Left ventricle myocardium inferior (tissue), 1 donor: Measurements from ENCODE around the gene LRRC8A. TPM values are rescaled to one million over a fixed set of nuclear protein-coding genes. Genes with fewer than 3 reads are reported as not detected.
A peak's percentile ranks its signal among the peaks of the same experiment; 100 is the strongest.
"Not testable (repeated sequence)": the region's sequence is repeated elsewhere in the genome, so short reads cannot be mapped to it uniquely, and the experiment has no call there.

Experiments used
- DNase-seq: peaks from one replicate; pipeline ENCODE4 v3.0.0-alpha.2; 2020
- H3K27ac ChIP-seq: fragments of 200-600 bp; replicated peaks from 2 replicates; pipeline ENCODE4 v1.8.0; 2021
- H3K27me3 ChIP-seq: fragments of 200-600 bp; 2 replicates; pipeline ENCODE4 v1.8.0; 2021; ENCODE audit warnings: low read depth
- H3K36me3 ChIP-seq: fragments of 200-600 bp; 2 replicates; pipeline ENCODE4 v1.8.0; 2021
- H3K4me1 ChIP-seq: fragments of 200-600 bp; 2 replicates; pipeline ENCODE4 v1.8.0; 2021
- H3K4me3 ChIP-seq: fragments of 200-600 bp; 2 replicates; pipeline ENCODE4 v1.8.0; 2021; ENCODE audit warnings: mild to moderate bottlenecking, moderate library complexity
- H3K9me3 ChIP-seq: fragments of 200-600 bp; replicated peaks from 2 replicates; pipeline ENCODE4 v1.8.0; 2021
- intact Hi-C: fragments of 100-400 bp; cut with micrococcal nuclease; formaldehyde crosslinking; loops from one replicate; pipeline ENCODE4 v1.11.0; 2022
- total RNA-seq: library from RNA; stranded (reverse); fragmentation: NEBNext Ultra II Directional; extraction: Animal tissue kit (Norgen Biotek cat#: 25700); gene quantifications from one replicate; pipeline ENCODE4 v1.2.1, GENCODE V29; 2021
- TF ChIP-seq, protein P1 (sequence below): fragments of 200-600 bp; IDR thresholded peaks from 2 replicates; pipeline ENCODE4 v1.8.0; 2021; ENCODE audit warnings: antibody characterized with exemption, mild to moderate bottlenecking, borderline replicate concordance
- donor health status: DM: no; HTN: yes; CAD: no; lungs with severe emphysema.

The LRRC8A gene
- total RNA-seq, 1 donor from 2014 or later = 19.8 TPM

DNA sequence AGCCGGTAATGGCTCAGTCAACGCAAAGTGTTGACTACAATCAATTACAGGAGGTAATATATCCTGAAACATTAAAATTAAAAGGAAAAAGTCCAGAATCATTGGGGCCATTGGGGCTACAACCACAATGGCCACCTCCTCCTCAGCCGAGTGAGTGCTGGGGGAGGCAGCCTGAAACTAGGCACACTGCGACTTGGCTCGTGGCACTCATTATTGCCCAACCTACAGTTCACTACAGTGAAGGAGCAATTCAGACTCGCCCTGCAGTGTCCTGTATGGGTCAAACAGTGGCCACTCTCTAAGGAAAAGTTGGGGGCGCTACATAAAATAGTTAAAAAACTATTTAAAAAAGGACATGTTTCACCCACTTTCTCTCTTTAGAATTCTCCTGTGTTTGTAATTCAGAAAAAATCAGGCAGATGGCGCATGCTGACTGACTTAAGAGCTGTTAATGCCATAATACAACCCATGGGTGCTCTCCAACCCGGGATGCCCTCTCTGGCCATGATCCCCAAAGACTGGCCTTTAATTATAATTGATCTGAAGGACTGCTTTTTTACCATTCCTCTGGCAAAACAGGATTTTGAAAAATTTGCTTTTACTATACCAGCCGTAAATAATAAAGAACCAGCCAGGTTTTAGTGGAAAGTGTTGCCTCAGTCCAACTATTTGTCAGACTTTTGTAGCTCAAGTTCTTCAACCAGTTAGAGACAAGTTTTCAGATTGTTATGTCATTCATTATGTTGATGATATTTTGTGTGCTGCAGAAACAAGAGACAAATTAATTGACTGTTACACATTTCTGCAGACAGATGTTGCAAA is 29.9 kb upstream of the LRRC8A start:
- H3K4me1 ChIP-seq, DNase-seq, H3K27me3 ChIP-seq, intact Hi-C loops, H3K4me3 ChIP-seq, H3K27ac ChIP-seq, H3K36me3 ChIP-seq: not testable (repeated sequence)
- TF ChIP-seq, protein P1, sequence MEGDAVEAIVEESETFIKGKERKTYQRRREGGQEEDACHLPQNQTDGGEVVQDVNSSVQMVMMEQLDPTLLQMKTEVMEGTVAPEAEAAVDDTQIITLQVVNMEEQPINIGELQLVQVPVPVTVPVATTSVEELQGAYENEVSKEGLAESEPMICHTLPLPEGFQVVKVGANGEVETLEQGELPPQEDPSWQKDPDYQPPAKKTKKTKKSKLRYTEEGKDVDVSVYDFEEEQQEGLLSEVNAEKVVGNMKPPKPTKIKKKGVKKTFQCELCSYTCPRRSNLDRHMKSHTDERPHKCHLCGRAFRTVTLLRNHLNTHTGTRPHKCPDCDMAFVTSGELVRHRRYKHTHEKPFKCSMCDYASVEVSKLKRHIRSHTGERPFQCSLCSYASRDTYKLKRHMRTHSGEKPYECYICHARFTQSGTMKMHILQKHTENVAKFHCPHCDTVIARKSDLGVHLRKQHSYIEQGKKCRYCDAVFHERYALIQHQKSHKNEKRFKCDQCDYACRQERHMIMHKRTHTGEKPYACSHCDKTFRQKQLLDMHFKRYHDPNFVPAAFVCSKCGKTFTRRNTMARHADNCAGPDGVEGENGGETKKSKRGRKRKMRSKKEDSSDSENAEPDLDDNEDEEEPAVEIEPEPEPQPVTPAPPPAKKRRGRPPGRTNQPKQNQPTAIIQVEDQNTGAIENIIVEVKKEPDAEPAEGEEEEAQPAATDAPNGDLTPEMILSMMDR = peak; percentile 65
- peaks cover 21% of the 10 kb centered on the region for H3K9me3 ChIP-seq

DNA sequence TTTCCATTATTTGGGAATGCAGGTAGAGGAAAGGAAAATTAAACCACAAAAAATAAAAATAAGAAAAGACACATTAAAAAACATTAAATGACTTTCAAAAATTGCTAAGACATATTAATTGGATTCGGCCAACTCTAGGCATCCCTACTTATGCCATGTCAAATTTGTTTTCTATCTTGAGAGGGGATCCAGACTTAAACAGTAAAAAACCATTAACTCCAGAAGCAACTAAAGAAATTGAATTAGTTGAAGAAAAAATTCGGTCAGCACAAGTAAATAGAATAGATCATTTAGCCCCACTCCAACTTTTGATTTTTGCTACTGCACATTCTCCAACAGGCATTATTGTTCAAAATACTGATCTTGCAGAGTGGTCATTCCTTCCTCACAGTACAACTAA is 29.3 kb upstream of the LRRC8A start:
- peaks cover 20% of the 10 kb centered on the region for H3K9me3 ChIP-seq
- DNase-seq, H3K27ac ChIP-seq, H3K27me3 ChIP-seq, H3K36me3 ChIP-seq, H3K4me1 ChIP-seq, intact Hi-C loops, H3K4me3 ChIP-seq: not testable (repeated sequence)

DNA sequence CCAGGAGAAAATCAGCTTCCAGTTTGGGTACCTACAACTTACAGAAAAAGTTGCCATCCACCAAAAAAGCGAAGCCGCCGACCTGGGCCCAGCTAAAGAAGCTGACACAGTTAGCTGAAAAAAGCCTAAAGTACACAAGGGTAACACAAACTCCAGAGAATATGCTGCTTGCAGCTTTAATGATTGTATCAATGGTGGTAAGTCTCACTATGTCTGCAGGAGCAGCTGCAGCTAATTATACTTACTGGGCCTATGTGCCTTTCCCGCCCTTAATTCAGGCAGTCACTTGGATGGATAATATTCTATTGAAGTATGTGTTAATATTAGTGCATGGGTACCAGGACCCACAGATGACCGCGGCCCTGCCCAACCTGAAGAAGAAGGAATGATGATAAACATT is 27.5 kb upstream of the LRRC8A start:
- DNase-seq, H3K4me1 ChIP-seq, H3K4me3 ChIP-seq, H3K27me3 ChIP-seq, H3K36me3 ChIP-seq, intact Hi-C loops, H3K27ac ChIP-seq: not testable (repeated sequence)
- peaks cover 15% of the 10 kb centered on the region for H3K9me3 ChIP-seq

DNA sequence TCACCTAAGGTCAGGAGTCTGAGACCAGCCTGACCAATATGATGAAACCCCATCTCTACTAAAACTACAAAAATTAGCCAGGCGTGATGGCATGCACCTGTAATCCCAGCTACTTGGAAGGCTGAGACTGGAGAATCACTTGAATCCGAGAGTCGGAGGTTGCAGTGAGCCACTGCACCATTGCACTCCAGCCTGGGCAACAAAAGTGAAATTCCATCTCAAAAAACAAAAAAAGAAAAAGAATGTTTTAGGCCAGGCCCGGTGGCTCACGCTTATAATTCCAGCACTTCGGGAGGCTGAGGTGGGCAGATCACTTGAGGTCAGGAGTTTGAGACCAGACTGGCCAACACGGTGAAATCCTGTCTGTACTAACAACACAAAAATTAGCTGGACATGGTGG is 23.5 kb upstream of the LRRC8A start:
- peaks cover 18% of the 10 kb centered on the region for H3K4me1 ChIP-seq
- H3K27ac ChIP-seq, H3K9me3 ChIP-seq, DNase-seq, intact Hi-C loops, H3K27me3 ChIP-seq, H3K36me3 ChIP-seq, H3K4me3 ChIP-seq: not testable (repeated sequence)

DNA sequence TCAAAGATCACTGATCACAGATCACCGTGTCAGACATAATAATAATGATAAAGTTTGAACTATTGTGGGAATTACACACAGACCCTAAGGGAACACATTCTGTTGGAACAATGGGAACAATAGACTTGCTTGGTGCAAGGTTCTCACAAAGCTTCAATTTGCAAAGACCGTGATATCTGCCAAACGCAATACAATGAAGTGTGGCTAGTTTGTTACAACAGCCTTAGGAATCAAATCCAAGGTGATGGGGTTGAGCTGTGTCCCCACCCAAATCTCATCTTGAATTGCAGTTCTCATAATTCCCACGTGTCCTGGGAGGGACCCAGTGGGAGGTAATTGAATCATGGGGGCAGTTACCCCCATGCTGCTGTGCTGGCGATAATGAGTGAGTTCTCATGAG is 21.0 kb upstream of the LRRC8A start:
- H3K27ac ChIP-seq = no peak overlapping the region
- DNase-seq = no peak
- intact Hi-C loops = loop anchor here (5.0 kb wide), 1 partner anchor 66 kb away; no protein-coding TSS in a partner anchor
- H3K9me3 ChIP-seq = no peaks in the 10 kb centered on the region
- H3K36me3 ChIP-seq = no peaks in the 10 kb centered on the region
- no peaks in the 10 kb centered on the region for H3K27me3 ChIP-seq
- H3K4me1 ChIP-seq = peaks cover 23% of the 10 kb centered on the region
- TF ChIP-seq, protein P1 = no peak
- H3K4me3 ChIP-seq = no peak overlapping the region

DNA sequence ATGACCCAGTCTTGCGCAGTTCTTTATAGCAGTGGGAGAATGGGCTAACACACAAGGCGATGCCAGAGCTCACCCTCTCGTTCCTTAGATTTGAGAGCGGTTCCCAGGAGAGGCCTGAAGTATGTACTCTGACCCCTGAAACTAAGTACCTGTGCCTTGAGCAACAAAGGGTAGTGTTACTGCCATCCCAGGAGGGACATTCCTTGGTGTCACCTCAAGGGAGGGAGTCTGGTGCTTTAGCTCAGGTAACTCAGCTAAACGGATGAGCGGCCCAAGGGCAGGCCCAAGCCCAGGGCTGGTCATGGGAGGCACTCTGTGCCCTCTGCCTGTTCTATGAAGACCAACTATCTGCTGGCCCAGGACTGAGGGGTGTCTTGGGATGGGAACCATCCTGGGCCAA is 20.4 kb upstream of the LRRC8A start:
- intact Hi-C loops = loop anchor here (5.0 kb wide), 1 partner anchor 66 kb away; no protein-coding TSS in a partner anchor
- no peak for DNase-seq

DNA sequence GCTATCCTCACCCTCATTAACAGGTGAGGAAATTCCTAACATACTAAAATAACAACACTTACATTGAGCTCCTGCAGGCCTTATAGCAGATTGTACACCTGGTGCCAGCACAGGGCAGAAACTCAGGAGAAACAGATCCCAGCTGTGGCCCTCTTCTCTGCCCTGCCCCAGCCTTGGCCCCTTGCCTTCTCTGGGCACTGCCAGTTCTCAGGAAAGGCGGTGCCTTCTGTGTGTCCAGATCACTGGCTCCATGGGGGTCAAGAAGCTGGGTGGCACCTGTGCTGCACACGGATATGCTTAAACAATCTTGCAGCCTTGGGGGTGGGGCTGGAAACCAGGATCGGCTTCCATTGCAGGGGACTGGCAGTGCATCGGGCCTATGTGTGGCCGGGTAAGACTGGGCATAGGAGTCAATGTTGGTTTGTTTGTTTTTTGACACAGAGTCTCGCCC is 19.5 kb upstream of the LRRC8A start:
- intact Hi-C loops = loop anchor here (5.0 kb wide), 1 partner anchor 65 kb away; no protein-coding TSS in a partner anchor
- Histone ChIP-seq H3K27ac (peak overlapping the region; percentile 46), H3K36me3 (no peaks in the 10 kb centered on the region), H3K4me3 (no peak overlapping the region), H3K4me1 (peaks cover 23% of the 10 kb centered on the region), H3K27me3 (no peaks in the 10 kb centered on the region), H3K9me3 (no peaks in the 10 kb centered on the region)
- DNase-seq = peak; percentile 28
- TF ChIP-seq, protein P1 = no peak

More for the DNA sequence above, 20.4 kb upstream of the LRRC8A start:
- TF ChIP-seq, protein P1 = no peak
- no peaks in the 10 kb centered on the region for H3K27me3 ChIP-seq
- no peak overlapping the region for H3K4me3 ChIP-seq
- H3K9me3 ChIP-seq = no peaks in the 10 kb centered on the region
- no peaks in the 10 kb centered on the region for H3K36me3 ChIP-seq
- peak overlapping the region; percentile 46 for H3K27ac ChIP-seq
- peaks cover 23% of the 10 kb centered on the region for H3K4me1 ChIP-seq
